ENCODE data around the gene EFNA2.

The EFNA2 gene

GRCh38 chr19:1284293-1284978 lies 1.2 kb upstream of the EFNA2 start:
- no peak for DNase-seq (ENCODE audit: low read depth, low spot score)

- no peak for DNase-seq (ENCODE audit: low read depth, low spot score)
Measured at GRCh38 chr19:1284979-1285736, 515 bp upstream of the EFNA2 start.

GRCh38 chr19:1286487-1287353 lies 1.0 kb downstream of the EFNA2 start:
- no peak for DNase-seq (ENCODE audit: low read depth, low spot score)

- DNase-seq (ENCODE audit: low read depth, low spot score), result no peak
Measured at GRCh38 chr19:1287354-1288225, 1.9 kb downstream of the EFNA2 start.

- DNase-seq (ENCODE audit: low read depth, low spot score), result no peak
Measured at GRCh38 chr19:1288226-1288612, 2.5 kb downstream of the EFNA2 start.

- DNase-seq (ENCODE audit: low read depth, low spot score), result no peak
Measured at GRCh38 chr19:1288833-1289685, 3.4 kb downstream of the EFNA2 start.

- no peak for DNase-seq (ENCODE audit: low read depth, low spot score)
Measured at GRCh38 chr19:1289686-1290025, 4.0 kb downstream of the EFNA2 start.

- DNase-seq (ENCODE audit: low read depth, low spot score), result no peak
Measured at GRCh38 chr19:1290196-1290702, 4.6 kb downstream of the EFNA2 start.

- no peak for DNase-seq (ENCODE audit: low read depth, low spot score)
Measured at GRCh38 chr19:1290703-1291651, 5.3 kb downstream of the EFNA2 start.

- no peak for DNase-seq (ENCODE audit: low read depth, low spot score)
Measured at GRCh38 chr19:1291761-1292418, 6.2 kb downstream of the EFNA2 start.

- no peak for DNase-seq (ENCODE audit: low read depth, low spot score)
Measured at GRCh38 chr19:1292419-1293151, 6.9 kb downstream of the EFNA2 start.

- DNase-seq (ENCODE audit: low read depth, low spot score), result no peak
Measured at GRCh38 chr19:1293782-1294604, 8.3 kb downstream of the EFNA2 start.

GRCh38 chr19:1294688-1295087 lies 9.0 kb downstream of the EFNA2 start:
- DNase-seq (ENCODE audit: low read depth, low spot score), result no peak

GRCh38 chr19:1295169-1296012 lies 9.7 kb downstream of the EFNA2 start:
- no peak for DNase-seq (ENCODE audit: low read depth, low spot score)

- DNase-seq (ENCODE audit: low read depth, low spot score), result no peak
Measured at GRCh38 chr19:1296078-1296477, 10.4 kb downstream of the EFNA2 start.
